NCI-H1105 treated with DMSO at 0.1 percent for 48 hours (cell line): ENCODE data around the gene VPS37C.

Source experiments
- DNase-seq: peaks from one replicate; lab custom pipeline; 2025; lab: John Stamatoyannopoulos, UW

Gene VPS37C

GRCh38 chr11:61092908-61093763, 68.1 kb downstream of the VPS37C start:
- DNase-seq: no peak

- no peak for DNase-seq
These were observed 68.9 kb downstream of the VPS37C start for GRCh38 chr11:61092280-61092766.

GRCh38 chr11:61091373-61092279, 69.6 kb downstream of the VPS37C start:
- no peak for DNase-seq

GRCh38 chr11:61090982-61091372, 70.2 kb downstream of the VPS37C start:
- DNase-seq: no peak

- no peak for DNase-seq
These were observed 70.7 kb downstream of the VPS37C start for GRCh38 chr11:61090521-61090920.

- no peak for DNase-seq
These were observed 71.3 kb downstream of the VPS37C start for GRCh38 chr11:61089806-61090491.

DNA sequence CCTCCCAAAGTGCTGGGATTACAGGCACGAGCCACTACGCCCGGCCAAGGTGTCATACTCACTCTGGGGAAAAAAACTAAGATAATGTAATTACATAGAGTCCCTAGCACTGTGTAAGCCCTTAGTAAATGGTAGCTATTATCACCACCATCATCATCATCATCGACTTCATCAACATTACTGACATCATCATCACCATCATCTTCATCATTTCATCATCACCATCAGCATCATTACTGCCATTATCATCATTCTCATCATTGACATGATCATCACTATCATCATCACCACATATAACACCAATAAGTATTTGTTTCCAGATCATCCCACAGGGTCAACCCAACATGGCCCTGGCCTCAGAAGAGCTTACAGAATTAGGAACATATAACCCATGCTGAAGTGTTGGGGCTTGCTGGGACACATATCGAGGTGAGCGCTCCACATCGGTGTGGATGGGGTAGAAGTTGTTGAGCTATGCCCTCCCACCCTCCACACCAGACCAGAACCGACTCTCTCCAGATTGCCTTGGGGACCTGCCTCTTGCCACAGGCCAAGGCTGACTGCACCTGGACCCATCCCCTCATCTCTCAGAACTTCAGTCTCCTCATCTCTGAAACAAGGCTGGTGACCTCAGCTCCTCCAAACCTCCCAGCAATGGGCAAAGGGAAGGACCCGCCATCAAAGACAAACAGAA, 73.7 kb downstream of the VPS37C start:
- no peak for DNase-seq

- no peak for DNase-seq
These were observed 77.6 kb downstream of the VPS37C start for GRCh38 chr11:61083601-61084147.

GRCh38 chr11:61082931-61083531, 78.2 kb downstream of the VPS37C start:
- no peak for DNase-seq

GRCh38 chr11:61082062-61082870, 79.0 kb downstream of the VPS37C start:
- DNase-seq: no peak

DNA sequence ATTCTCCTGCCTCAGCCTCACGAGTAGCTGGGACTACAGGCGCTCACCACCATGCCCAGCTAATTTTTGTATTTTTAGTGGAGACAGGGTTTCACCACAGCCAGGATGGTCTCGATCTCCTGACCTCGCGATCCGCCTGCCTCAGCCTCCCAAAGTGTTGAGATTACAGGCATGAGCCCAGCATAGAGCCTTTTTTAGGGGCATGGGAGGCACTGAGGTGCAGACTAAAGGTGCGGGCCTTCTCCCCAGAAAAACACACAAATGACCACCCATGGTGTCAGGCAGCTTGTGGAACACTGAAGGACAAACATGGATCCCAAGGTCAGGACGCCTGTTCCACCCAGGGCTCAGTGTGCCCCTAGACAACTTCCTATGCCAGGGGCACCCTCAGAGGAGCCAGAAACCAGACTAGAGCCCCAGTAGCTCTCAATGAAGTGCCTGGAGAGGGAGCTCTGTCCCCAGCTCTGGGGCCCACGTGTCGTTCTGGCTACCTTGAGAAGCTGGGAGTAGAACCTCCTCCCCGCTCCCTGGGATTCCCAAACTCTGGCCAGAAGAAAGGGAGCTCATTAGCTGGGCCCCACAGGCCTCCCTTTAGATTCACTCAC, 80.1 kb downstream of the VPS37C start:
- no peak for DNase-seq

- DNase-seq: no peak
These were observed 80.7 kb downstream of the VPS37C start for GRCh38 chr11:61080526-61080925.
